ENCODE results near the gene TOM1.

The TOM1 gene

GRCh38 chr22:35299673-35300499 lies at the start of gene TOM1:
TOM1 (plus strand) TSS chr22:35299894; CDS start chr22:35299929, 35 bp downstream.
- Histone ChIP-seq H3K4me3 (ENCODE audit: low read length, poor library complexity, severe bottlenecking) (peak within 1 kb of the TSS; percentile 78), H2AFZ (ENCODE audit: low read length) (peak within 1 kb of the TSS; percentile 86), H3K4me1 (ENCODE audit: insufficient read depth, low read length, poor library complexity, severe bottlenecking) (peaks cover 5% of the 10 kb centered on the region), H3K27me3 (ENCODE audit: insufficient read depth, low read length, poor library complexity, severe bottlenecking) (no peaks in the 10 kb centered on the region), H3K4me2 (ENCODE audit: low read depth, low read length, poor library complexity, severe bottlenecking) (peak within 1 kb of the TSS; percentile 88), H3K9me3 (ENCODE audit: insufficient read depth, low read depth, low read length) (no peaks in the 10 kb centered on the region), H4K20me1 (ENCODE audit: insufficient read depth, low read length, poor library complexity, severe bottlenecking) (no peaks in the 10 kb centered on the region), H3K36me3 (ENCODE audit: insufficient read depth, low read length) (peaks cover 3% of the 10 kb centered on the region; the same call in 1 of the 2 replicates), H3K9me2 (replicated peaks; ENCODE audit: low read depth, low read length) (no peaks in the 10 kb centered on the region), H3K79me2 (ENCODE audit: insufficient read depth, low read length) (peaks cover 14% of the 10 kb centered on the region; the same call in 1 of the 2 replicates), H3F3A (ENCODE audit: low read depth) (no peaks in the 10 kb centered on the region; the same call in 1 of the 2 replicates), H3K9ac (ENCODE audit: low read depth, low read length, poor library complexity, severe bottlenecking) (peak within 1 kb of the TSS; percentile 81)
- no peak for TF ChIP-seq EZH2phosphoT487 (IDR thresholded peaks at IDR 0.05; ENCODE audit: borderline replicate concordance)
- no peak for TF ChIP-seq CTCF (conservative IDR thresholded peaks at IDR 0.05; ENCODE audit: low read length)

GRCh38 chr22:35250156-35250555 lies 49.5 kb upstream of the TOM1 start:
- no peaks in the 10 kb centered on the region for H3K4me1 ChIP-seq (ENCODE audit: insufficient read depth, low read length, poor library complexity, severe bottlenecking)
- no peaks in the 10 kb centered on the region for H3K36me3 ChIP-seq (ENCODE audit: insufficient read depth, low read length)
- no peaks in the 10 kb centered on the region for H3K79me2 ChIP-seq (ENCODE audit: insufficient read depth, low read length)
- TF ChIP-seq EZH2phosphoT487 (IDR thresholded peaks at IDR 0.05; ENCODE audit: borderline replicate concordance), result no peak
- TF ChIP-seq CTCF (conservative IDR thresholded peaks at IDR 0.05; ENCODE audit: low read length), result no peak
- H3F3A ChIP-seq (ENCODE audit: low read depth), result no peaks in the 10 kb centered on the region
- no peaks in the 10 kb centered on the region for H3K9me3 ChIP-seq (ENCODE audit: insufficient read depth, low read depth, low read length)
- H4K20me1 ChIP-seq (ENCODE audit: insufficient read depth, low read length, poor library complexity, severe bottlenecking), result no peaks in the 10 kb centered on the region
- H3K9me2 ChIP-seq (replicated peaks; ENCODE audit: low read depth, low read length), result no peaks in the 10 kb centered on the region
- no peak overlapping the region for H3K4me2 ChIP-seq (ENCODE audit: low read depth, low read length, poor library complexity, severe bottlenecking)
- no peak overlapping the region for H3K4me3 ChIP-seq (ENCODE audit: low read length, poor library complexity, severe bottlenecking)
- H2AFZ ChIP-seq (ENCODE audit: low read length), result no peak overlapping the region
- no peak overlapping the region for H3K9ac ChIP-seq (ENCODE audit: low read depth, low read length, poor library complexity, severe bottlenecking)
- no peaks in the 10 kb centered on the region for H3K27me3 ChIP-seq (ENCODE audit: insufficient read depth, low read length, poor library complexity, severe bottlenecking)

GRCh38 chr22:35253946-35254345 lies 45.7 kb upstream of the TOM1 start:
- peaks cover 13% of the 10 kb centered on the region for H3K79me2 ChIP-seq (ENCODE audit: insufficient read depth, low read length)
- no peaks in the 10 kb centered on the region for H3K9me2 ChIP-seq (replicated peaks; ENCODE audit: low read depth, low read length)
- H3K36me3 ChIP-seq (ENCODE audit: insufficient read depth, low read length), result no peaks in the 10 kb centered on the region
- no peaks in the 10 kb centered on the region for H3F3A ChIP-seq (ENCODE audit: low read depth)
- no peaks in the 10 kb centered on the region for H4K20me1 ChIP-seq (ENCODE audit: insufficient read depth, low read length, poor library complexity, severe bottlenecking)
- H3K4me2 ChIP-seq (ENCODE audit: low read depth, low read length, poor library complexity, severe bottlenecking), result no peak overlapping the region
- TF ChIP-seq CTCF (conservative IDR thresholded peaks at IDR 0.05; ENCODE audit: low read length), result no peak
- TF ChIP-seq EZH2phosphoT487 (IDR thresholded peaks at IDR 0.05; ENCODE audit: borderline replicate concordance), result no peak
- no peaks in the 10 kb centered on the region for H3K9me3 ChIP-seq (ENCODE audit: insufficient read depth, low read depth, low read length)
- H3K9ac ChIP-seq (ENCODE audit: low read depth, low read length, poor library complexity, severe bottlenecking), result no peak overlapping the region
- H3K27me3 ChIP-seq (ENCODE audit: insufficient read depth, low read length, poor library complexity, severe bottlenecking), result no peaks in the 10 kb centered on the region
- no peak overlapping the region for H3K4me3 ChIP-seq (ENCODE audit: low read length, poor library complexity, severe bottlenecking)
- H3K4me1 ChIP-seq (ENCODE audit: insufficient read depth, low read length, poor library complexity, severe bottlenecking), result peaks cover 19% of the 10 kb centered on the region
- no peak overlapping the region for H2AFZ ChIP-seq (ENCODE audit: low read length)
